H1 (cell line): ENCODE measurements around the gene ZBTB46.

Experiments
- ATF3 ChIP-seq: IDR thresholded peaks from 2 replicates; pipeline ENCODE4 v1.6.1; 2011; ENCODE audit warnings: low read depth, mild to moderate bottlenecking, low read length; ENCODE audit not compliant: insufficient read depth
- BCL11A ChIP-seq, 2 experiments: IDR thresholded peaks; one replicate each; pipeline ENCODE4 v1.6.1; 2011; ENCODE audit warnings: low read depth in 2 of 2, low read length in 2 of 2, mild to moderate bottlenecking in 2 of 2
- CBX5 ChIP-seq: fragments of 300-800, 300-1000 bp; sonication (generic); IDR thresholded peaks from 2 replicates; pipeline ENCODE4 v1.7.1; 2016; ENCODE audit warnings: antibody characterized with exemption, low read length, low read depth
- CTCF ChIP-seq, 3 experiments: IDR thresholded peaks; 1 replicate in 2 of 3; 2 replicates in 1 of 3; pipeline versions ENCODE4 v1.5.1 to v1.6.1; 2011; ENCODE audit warnings: low read length in 3 of 3, mild to moderate bottlenecking in 3 of 3, inconsistent platforms in 2 of 3, low read depth in 1 of 3, moderate library complexity in 1 of 3; ENCODE audit not compliant: insufficient read depth in 1 of 3; ENCODE audit errors: control extremely low read depth in 1 of 3
- EP300 ChIP-seq, 2 experiments: IDR thresholded peaks; 1 replicate in 1 of 2; 2 replicates in 1 of 2; pipeline ENCODE4 v1.6.1; 2011 to 2012; ENCODE audit warnings: low read depth in 2 of 2, low read length in 2 of 2, mild to moderate bottlenecking in 2 of 2, borderline replicate concordance in 1 of 2, inconsistent platforms in 1 of 2, moderate library complexity in 1 of 2
- MAX ChIP-seq: IDR thresholded peaks from 2 replicates; pipeline ENCODE4 v1.6.1; 2012; ENCODE audit warnings: inconsistent platforms
- POLR2A ChIP-seq, 2 experiments: IDR thresholded peaks; 1 replicate in 1 of 2; 2 replicates in 1 of 2; pipeline ENCODE4 v1.6.1; 2011; ENCODE audit warnings: low read depth in 2 of 2, low read length in 2 of 2, mild to moderate bottlenecking in 2 of 2; ENCODE audit errors: control extremely low read depth in 1 of 2
- RXRA ChIP-seq: IDR thresholded peaks from 2 replicates; pipeline ENCODE4 v1.6.1; 2011; ENCODE audit warnings: low read depth, mild to moderate bottlenecking, low read length, moderate library complexity; ENCODE audit not compliant: insufficient read depth
- SAP30 ChIP-seq: fragments of 300-600 bp; sonication (generic); IDR thresholded peaks from 2 replicates; pipeline ENCODE4 v1.7.1; 2012; ENCODE audit warnings: low read length, moderate library complexity, mild to moderate bottlenecking, inconsistent platforms; ENCODE audit not compliant: insufficient read depth, insufficient replicate concordance

- TF ChIP-seq BCL11A (IDR thresholded peaks at IDR 0.05; ENCODE audit: low read depth in 2 of 2, low read length in 2 of 2) = no peak
- TF ChIP-seq ATF3 = no peak
- TF ChIP-seq CTCF (IDR thresholded peaks at IDR 0.05; ENCODE audit: control extremely low read depth in 1 of 3, insufficient read depth in 1 of 3, low read depth in 1 of 3, low read length in 3 of 3) = no peak
- no peak for TF ChIP-seq RXRA
- no peak for TF ChIP-seq POLR2A (IDR thresholded peaks at IDR 0.05; ENCODE audit: control extremely low read depth in 1 of 2, low read depth in 2 of 2, low read length in 2 of 2)
- TF ChIP-seq SAP30 = no peak
- no peak for TF ChIP-seq CBX5
- TF ChIP-seq EP300 (IDR thresholded peaks at IDR 0.05; ENCODE audit: borderline replicate concordance in 1 of 2, low read depth in 2 of 2, low read length in 2 of 2) = no peak
- TF ChIP-seq MAX = no peak
Measured at GRCh38 chr20:63744158-63744557, 86.9 kb downstream of the ZBTB46 start.
